GM23248 (cell line): ENCODE measurements around the gene ZNF668. TPM values are rescaled to one million over a fixed set of nuclear protein-coding genes. Genes with fewer than 3 reads are reported as not detected.

Source experiments
- DNase-seq: peaks from one replicate; pipeline ENCODE4 v3.0.0-alpha.2; 2015
- H2AFZ ChIP-seq: fragments of 200-600 bp; sonication (generic); 2 replicates; pipeline ENCODE4 v1.6.1; 2016; ENCODE audit warnings: antibody characterized with exemption
- H3F3A ChIP-seq: fragments of 200-600 bp; sonication (generic); 2 replicates; pipeline ENCODE4 v1.6.1; 2016; ENCODE audit warnings: mild to moderate bottlenecking, antibody characterized with exemption, mixed run types; ENCODE audit not compliant: insufficient read depth
- H3K27ac ChIP-seq: fragments of 200-600 bp; sonication (generic); 2 replicates; pipeline ENCODE4 v1.5.1; 2016; ENCODE audit warnings: mild to moderate bottlenecking
- H3K27me3 ChIP-seq: fragments of 200-600 bp; sonication (generic); replicated peaks from 2 replicates; pipeline ENCODE4 v1.6.1; 2016; ENCODE audit warnings: mild to moderate bottlenecking; ENCODE audit not compliant: insufficient read depth
- H3K36me3 ChIP-seq: fragments of 200-600 bp; sonication (generic); 2 replicates; pipeline ENCODE4 v1.6.1; 2016; ENCODE audit warnings: low read depth, mild to moderate bottlenecking
- H3K4me1 ChIP-seq: fragments of 200-600 bp; sonication (generic); 2 replicates; pipeline ENCODE4 v1.6.1; 2016; ENCODE audit warnings: mild to moderate bottlenecking; ENCODE audit not compliant: insufficient read depth
- H3K4me2 ChIP-seq: fragments of 200-600 bp; sonication (generic); one replicate; pipeline ENCODE4 v1.6.1; 2016; ENCODE audit warnings: mild to moderate bottlenecking; ENCODE audit not compliant: unreplicated experiment
- H3K4me3 ChIP-seq: fragments of 200-600 bp; sonication (generic); 2 replicates; pipeline ENCODE4 v1.5.1; 2016; ENCODE audit warnings: mild to moderate bottlenecking
- H3K79me2 ChIP-seq: fragments of 200-600 bp; sonication (generic); 2 replicates; pipeline ENCODE4 v1.6.1; 2016; ENCODE audit warnings: mild to moderate bottlenecking; ENCODE audit not compliant: insufficient read depth
- H3K9ac ChIP-seq: fragments of 200-600 bp; sonication (generic); 2 replicates; pipeline ENCODE4 v1.6.1; 2016; ENCODE audit warnings: mild to moderate bottlenecking
- H3K9me2 ChIP-seq: fragments of 200-600 bp; sonication (generic); 2 replicates; pipeline ENCODE4 v1.6.1; 2016; ENCODE audit warnings: mixed run types, mild to moderate bottlenecking, moderate library complexity; ENCODE audit not compliant: insufficient read depth
- H3K9me3 ChIP-seq: fragments of 200-600 bp; sonication (generic); one replicate; pipeline ENCODE4 v1.6.1; 2017; ENCODE audit warnings: low read depth
- H4K20me1 ChIP-seq: fragments of 200-600 bp; sonication (generic); 2 replicates; pipeline ENCODE4 v1.6.0; 2016; ENCODE audit not compliant: insufficient read depth
- EZH2 ChIP-seq: fragments of 200-600 bp; sonication (generic); IDR thresholded peaks from 2 replicates; pipeline ENCODE4 v1.6.1; 2018; ENCODE audit warnings: antibody characterized with exemption, mild to moderate bottlenecking; ENCODE audit not compliant: insufficient read depth, poor library complexity, severe bottlenecking
- EZH2phosphoT487 ChIP-seq: fragments of 200-600 bp; sonication (generic); IDR thresholded peaks from 2 replicates; pipeline ENCODE4 v1.6.1; 2018; ENCODE audit warnings: antibody characterized with exemption, moderate library complexity, mild to moderate bottlenecking, low read depth; ENCODE audit not compliant: insufficient read depth
- WGBS, 2 experiments: methylation state at CpG; one replicate each; pipeline ENCODE4 v1.1.6; 2015 to 2017; ENCODE audit warnings: low lambda C conversion rate in 2 of 2, low coverage in 1 of 2; ENCODE audit errors: missing lambda C conversion rate in 2 of 2; 5-methylcytosine and 5-hydroxymethylcytosine counted together
- in situ Hi-C: fragments of 300-500 bp; cut with MboI; formaldehyde crosslinking; loops from 2 replicates; pipeline ENCODE4 v1.15.0; 2020
- polyA plus RNA-seq: library from polyadenylated mRNA; unstranded; fragments of >200 nt; fragmentation: Nextera tagmentation; extraction: Ambion mirVana; gene quantifications from 2 replicates; pipeline ENCODE4 v1.2.1, GENCODE V29; 2016
- total RNA-seq: library from RNA; depleted of rRNA; stranded (reverse); fragments of >200 nt; shearing (Covaris generic); gene quantifications from 2 replicates; pipeline ENCODE4 v1.2.3, GENCODE V29; 2014

The ZNF668 gene
- total and polyA plus RNA-seq, 2 experiments from 2014 or later: 19.5 to 21.8 TPM

DNA sequence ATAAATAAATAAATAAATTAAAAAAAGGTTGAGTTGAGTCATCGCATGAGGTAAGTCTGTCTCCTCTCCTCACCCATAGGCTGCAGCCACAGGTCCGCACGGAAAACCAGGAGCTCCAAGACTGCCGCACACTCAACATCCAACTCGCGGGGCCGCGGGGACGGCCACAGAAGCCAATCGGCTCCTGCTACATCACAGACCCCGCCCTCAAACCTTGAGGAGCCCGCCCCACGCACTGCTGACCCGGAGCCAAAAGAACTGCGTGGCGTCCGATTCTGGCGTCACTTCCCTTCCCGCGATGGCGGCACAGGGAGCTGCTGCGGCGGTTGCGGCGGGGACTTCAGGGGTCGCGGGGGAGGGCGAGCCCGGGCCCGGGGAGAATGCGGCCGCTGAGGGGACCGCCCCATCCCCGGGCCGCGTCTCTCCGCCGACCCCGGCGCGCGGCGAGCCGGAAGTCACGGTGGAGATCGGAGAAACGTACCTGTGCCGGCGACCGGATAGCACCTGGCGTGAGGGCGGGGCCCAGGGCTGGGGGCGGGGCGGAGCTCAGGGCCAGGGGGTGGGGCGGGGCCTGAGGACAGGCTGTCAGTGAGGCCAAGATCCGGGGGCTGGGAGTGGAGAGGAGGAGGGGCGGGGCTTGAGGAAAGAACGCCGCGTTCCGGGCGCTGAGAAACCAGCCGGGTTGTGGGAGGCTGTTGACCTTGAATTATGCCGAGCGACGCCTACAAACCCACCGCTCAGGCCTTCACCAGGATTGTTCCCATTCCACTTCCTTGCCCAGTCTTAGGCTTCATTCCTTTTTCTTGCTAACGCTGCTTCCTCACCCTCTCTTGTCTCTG is 43.6 kb upstream of the ZNF668 start, which contains the start of gene KAT8:
TSS of gene KAT8 (plus strand) at position 281 of the 839 bp plus-strand sequence. CDS start at position 299, 18 bp downstream.
- 1% methylated on average over 30 to 64 of the region's 68 CpGs for WGBS, 2 experiments
- Histone ChIP-seq H2AFZ (peak within 1 kb of the TSS; percentile 79), H3K36me3 (peaks cover 22% of the 10 kb centered on the region), H3K27ac (peak within 1 kb of the TSS; percentile 99), H4K20me1 (no peaks in the 10 kb centered on the region), H3K79me2 (peaks cover 21% of the 10 kb centered on the region), H3K27me3 (no peaks in the 10 kb centered on the region), H3K9me3 (no peaks in the 10 kb centered on the region), H3K9me2 (no peaks in the 10 kb centered on the region), H3F3A (peaks cover 37% of the 10 kb centered on the region), H3K9ac (peak within 1 kb of the TSS; percentile 94), H3K4me1 (peaks cover 13% of the 10 kb centered on the region), H3K4me3 (peak within 1 kb of the TSS; percentile 77), H3K4me2 (peak within 1 kb of the TSS; percentile 96)
- peak; percentile 100 for DNase-seq
- in situ Hi-C loops: no loop called here
- no peak for TF ChIP-seq EZH2phosphoT487
- no peak for TF ChIP-seq EZH2

DNA sequence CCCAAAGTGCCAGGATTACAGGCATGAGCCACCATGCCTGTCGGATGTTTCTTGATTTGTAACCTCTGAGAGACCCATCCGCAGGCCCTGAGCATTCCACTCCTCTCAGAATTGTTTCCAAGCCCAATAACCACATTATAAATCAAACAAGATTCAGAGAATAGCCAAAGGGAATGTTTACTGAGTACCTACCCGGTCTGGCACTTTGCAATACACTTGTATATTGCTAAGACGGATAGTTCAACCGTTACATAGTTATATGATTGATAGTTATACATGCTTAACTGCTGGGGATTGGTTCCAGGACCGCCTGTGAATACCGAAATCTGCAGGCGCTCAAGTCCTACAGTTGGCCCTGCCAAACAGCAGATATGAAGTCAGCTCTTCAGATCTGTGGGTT is 40.4 kb upstream of the ZNF668 start:
- Histone ChIP-seq H3F3A (peaks cover 30% of the 10 kb centered on the region), H3K27me3 (no peaks in the 10 kb centered on the region), H3K4me1 (peaks cover 14% of the 10 kb centered on the region), H3K4me3 (no peak overlapping the region), H3K79me2 (peaks cover 18% of the 10 kb centered on the region), H3K9me2 (no peaks in the 10 kb centered on the region), H3K36me3 (peaks cover 18% of the 10 kb centered on the region; the same call in 1 of the 2 replicates), H4K20me1 (no peaks in the 10 kb centered on the region), H3K9me3 (no peaks in the 10 kb centered on the region), H3K9ac (no peak overlapping the region), H3K27ac (no peak overlapping the region), H2AFZ (no peak overlapping the region), H3K4me2 (no peak overlapping the region)
- in situ Hi-C loops: no loop called here
- no peak for DNase-seq
- TF ChIP-seq EZH2phosphoT487 (no peak), EZH2 (no peak)
- WGBS, 2 experiments: 44 to 46% methylated on average over 8 of the region's 8 CpGs

DNA sequence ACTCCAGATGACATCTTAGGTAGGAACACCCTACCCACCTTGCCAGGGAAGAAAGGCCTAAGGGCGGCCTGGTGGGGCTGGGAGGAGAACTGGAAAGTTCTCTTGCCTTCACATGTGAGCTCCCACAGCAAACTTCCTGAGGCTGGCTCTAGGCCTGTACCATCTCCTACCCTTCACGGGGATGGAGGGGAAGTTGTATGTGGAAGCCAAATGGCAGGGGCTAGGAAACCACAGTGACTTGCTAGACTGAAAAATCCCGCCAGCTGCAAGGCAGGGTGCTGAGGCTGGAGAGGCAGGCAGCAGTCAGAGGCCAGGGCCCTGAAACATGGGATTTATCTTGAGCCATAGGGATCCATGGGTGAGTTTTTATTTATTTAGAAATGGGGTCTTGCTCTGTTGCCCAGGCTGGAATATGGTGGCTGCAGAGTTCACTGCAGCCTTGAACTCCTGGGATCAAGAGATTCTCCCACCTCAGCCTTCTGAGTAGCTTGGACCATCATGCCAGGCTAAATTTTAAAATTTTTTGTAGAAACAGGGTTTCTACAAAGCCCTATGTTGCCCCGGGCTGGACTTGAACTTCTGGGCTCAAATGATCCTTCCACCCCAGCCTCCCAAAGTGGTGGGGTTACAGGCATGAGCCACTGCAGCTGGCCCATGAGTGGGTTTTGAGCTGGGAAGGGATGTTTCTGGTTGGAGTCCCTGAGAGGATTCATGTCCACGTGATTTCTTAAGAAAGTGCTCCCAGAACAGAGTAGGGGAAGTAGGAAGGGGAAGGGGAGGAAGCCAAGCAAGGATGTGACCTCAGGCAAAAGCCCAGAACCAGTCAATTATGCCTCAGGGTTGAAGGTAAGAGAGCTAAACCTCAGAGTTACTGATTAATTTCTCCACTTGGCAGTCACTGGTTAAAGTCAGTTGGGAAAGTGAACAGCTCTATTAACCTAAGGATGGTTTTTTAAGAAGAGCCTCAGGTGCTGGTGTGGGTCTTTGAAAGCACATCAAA is 39.4 kb upstream of the ZNF668 start:
- 59 to 66% methylated on average over 5 of the region's 5 CpGs for WGBS, 2 experiments
- H3K9me2 ChIP-seq: no peaks in the 10 kb centered on the region

DNA sequence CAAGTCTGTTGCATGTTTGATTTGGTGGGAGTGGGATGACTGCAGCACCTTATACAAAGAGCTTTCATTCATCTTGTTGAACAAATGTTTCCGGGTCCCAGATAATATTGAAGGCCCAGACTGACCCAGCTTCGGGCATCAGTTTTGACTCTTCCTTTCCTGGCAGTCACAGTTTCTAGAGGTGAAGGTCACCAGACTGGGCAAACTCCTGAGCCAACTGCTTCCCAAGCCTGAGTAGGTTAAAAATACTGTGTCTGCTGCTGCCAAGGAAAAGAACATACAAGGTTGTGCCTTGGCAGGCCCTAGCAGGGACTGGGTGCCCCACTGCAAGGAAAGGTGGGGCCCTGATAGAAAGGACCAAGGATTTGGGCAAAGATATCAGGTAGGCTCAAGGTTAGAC is 38.7 kb upstream of the ZNF668 start:
- H3K4me2 ChIP-seq: no peak overlapping the region
- H3K9me3 ChIP-seq: no peaks in the 10 kb centered on the region
- no peaks in the 10 kb centered on the region for H3K27me3 ChIP-seq
- H3K4me1 ChIP-seq: 0 out of 2 replicates have a peak, but pooled peaks cover 6% of the 10 kb centered on the region
- 73 to 80% methylated on average over 2 of the region's 2 CpGs for WGBS, 2 experiments
- H3F3A ChIP-seq: peaks cover 14% of the 10 kb centered on the region; the same call in 1 of the 2 replicates
- H4K20me1 ChIP-seq: no peaks in the 10 kb centered on the region
- in situ Hi-C loops: no loop called here
- DNase-seq: no peak
- no peak overlapping the region for H2AFZ ChIP-seq
- peaks cover 24% of the 10 kb centered on the region for H3K79me2 ChIP-seq
- no peak overlapping the region for H3K4me3 ChIP-seq
- no peaks in the 10 kb centered on the region for H3K9me2 ChIP-seq
- H3K9ac ChIP-seq: no peak overlapping the region
- H3K36me3 ChIP-seq: peaks cover 16% of the 10 kb centered on the region; the same call in 1 of the 2 replicates
- TF ChIP-seq EZH2phosphoT487 (no peak), EZH2 (no peak)
- no peak overlapping the region for H3K27ac ChIP-seq

More for the DNA sequence above, 39.4 kb upstream of the ZNF668 start:
- Histone ChIP-seq H2AFZ (no peak overlapping the region), H3K27me3 (no peaks in the 10 kb centered on the region), H3K36me3 (peaks cover 16% of the 10 kb centered on the region; the same call in 1 of the 2 replicates), H4K20me1 (no peaks in the 10 kb centered on the region), H3K4me1 (peaks cover 9% of the 10 kb centered on the region; the same call in 1 of the 2 replicates), H3K4me3 (no peak overlapping the region), H3F3A (peaks cover 19% of the 10 kb centered on the region), H3K27ac (no peak overlapping the region), H3K9ac (no peak overlapping the region), H3K9me3 (no peaks in the 10 kb centered on the region), H3K79me2 (peaks cover 22% of the 10 kb centered on the region), H3K4me2 (no peak overlapping the region)
- TF ChIP-seq EZH2phosphoT487 (no peak), EZH2 (no peak)
- in situ Hi-C loops: no loop called here
- no peak for DNase-seq
